Stomach (tissue), 4 donors: Measurements from ENCODE around the gene TM4SF4.

Source experiments
- CTCF ChIP-seq, 7 experiments: fragments of 450-650 bp in 4 of 7; fragments of 200-600 bp in 3 of 7; sonication (generic) in 3 of 7; IDR thresholded peaks; one replicate each; pipeline ENCODE4 v1.5.1; 2016 to 2019; ENCODE audit warnings: antibody characterized with exemption in 7 of 7, control low read depth in 2 of 7, mild to moderate bottlenecking in 1 of 7
- EP300 ChIP-seq: sonication (generic); formaldehyde crosslinking; IDR thresholded peaks from one replicate; pipeline ENCODE4 v1.6.1; 2017; ENCODE audit warnings: antibody characterized with exemption
- POLR2A ChIP-seq, 4 donors: fragments of 450-650 bp; IDR thresholded peaks; one replicate each; pipeline ENCODE4 v1.6.1; 2016; ENCODE audit warnings: antibody characterized with exemption in 4 of 4, control low read depth in 2 of 4, mild to moderate bottlenecking in 1 of 4, moderate library complexity in 1 of 4

GRCh38 chr3:149510480-149510879 lies 36.0 kb downstream of the TM4SF4 start:
- TF ChIP-seq POLR2A (IDR thresholded peaks at IDR 0.05) (no peak), CTCF (IDR thresholded peaks at IDR 0.05) (no peak), EP300 (no peak)
